ENCODE results near the gene KCNQ1OT1. TPM values are rescaled to one million over a fixed set of nuclear protein-coding genes. Genes with fewer than 3 reads are reported as not detected.

KCNQ1OT1 gene
- total RNA-seq, 1 experiment from 2014 or later: 2.7 TPM

DNA sequence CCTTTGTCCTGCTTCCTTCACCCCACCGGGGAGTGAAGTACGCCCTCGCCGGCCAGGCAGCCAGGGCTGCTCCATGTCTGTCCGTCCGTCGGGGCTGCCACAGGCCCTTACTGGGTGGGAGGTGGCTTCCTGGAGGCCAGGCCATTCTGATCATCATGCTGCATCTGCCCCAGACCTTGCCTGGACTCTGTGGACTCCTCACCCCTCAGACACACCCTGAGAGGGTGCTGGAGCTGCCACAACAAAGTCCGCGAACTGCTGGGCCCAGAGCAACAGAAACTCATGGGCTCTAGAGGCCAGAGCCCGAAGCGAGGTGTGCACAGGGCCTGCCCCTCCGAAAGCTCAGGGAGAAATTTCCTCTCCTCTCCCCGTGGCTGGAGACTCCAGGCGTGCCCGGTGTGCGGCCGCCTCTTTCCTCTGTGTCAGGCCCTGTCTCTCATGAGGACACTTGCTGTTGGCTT, 124.2 kb downstream of the KCNQ1OT1 start:
- no peak overlapping the region for H3K4me2 ChIP-seq (ENCODE audit: low read depth, low read length, poor library complexity, severe bottlenecking)
- H3K27ac ChIP-seq (ENCODE audit: low read length): no peak overlapping the region
- H3K4me1 ChIP-seq (ENCODE audit: low read length): no peaks in the 10 kb centered on the region
- no peak overlapping the region for H2AFZ ChIP-seq (ENCODE audit: low read length)
- H3K36me3 ChIP-seq (ENCODE audit: insufficient read depth, low read length): no peaks in the 10 kb centered on the region
- no peaks in the 10 kb centered on the region for H3K9me3 ChIP-seq (ENCODE audit: low read length)
- no peaks in the 10 kb centered on the region for H4K20me1 ChIP-seq (ENCODE audit: insufficient read depth, low read depth, low read length)
- no peak overlapping the region for H3K9ac ChIP-seq (ENCODE audit: low read length)
- no peaks in the 10 kb centered on the region for H3K9me2 ChIP-seq (replicated peaks; ENCODE audit: insufficient read depth, low read length)
- H3K79me2 ChIP-seq (ENCODE audit: low read length): no peaks in the 10 kb centered on the region
- H3K27me3 ChIP-seq (ENCODE audit: low read length): no peaks in the 10 kb centered on the region
- no peak overlapping the region for H3K4me3 ChIP-seq (ENCODE audit: low read length)
- no peak for DNase-seq

DNA sequence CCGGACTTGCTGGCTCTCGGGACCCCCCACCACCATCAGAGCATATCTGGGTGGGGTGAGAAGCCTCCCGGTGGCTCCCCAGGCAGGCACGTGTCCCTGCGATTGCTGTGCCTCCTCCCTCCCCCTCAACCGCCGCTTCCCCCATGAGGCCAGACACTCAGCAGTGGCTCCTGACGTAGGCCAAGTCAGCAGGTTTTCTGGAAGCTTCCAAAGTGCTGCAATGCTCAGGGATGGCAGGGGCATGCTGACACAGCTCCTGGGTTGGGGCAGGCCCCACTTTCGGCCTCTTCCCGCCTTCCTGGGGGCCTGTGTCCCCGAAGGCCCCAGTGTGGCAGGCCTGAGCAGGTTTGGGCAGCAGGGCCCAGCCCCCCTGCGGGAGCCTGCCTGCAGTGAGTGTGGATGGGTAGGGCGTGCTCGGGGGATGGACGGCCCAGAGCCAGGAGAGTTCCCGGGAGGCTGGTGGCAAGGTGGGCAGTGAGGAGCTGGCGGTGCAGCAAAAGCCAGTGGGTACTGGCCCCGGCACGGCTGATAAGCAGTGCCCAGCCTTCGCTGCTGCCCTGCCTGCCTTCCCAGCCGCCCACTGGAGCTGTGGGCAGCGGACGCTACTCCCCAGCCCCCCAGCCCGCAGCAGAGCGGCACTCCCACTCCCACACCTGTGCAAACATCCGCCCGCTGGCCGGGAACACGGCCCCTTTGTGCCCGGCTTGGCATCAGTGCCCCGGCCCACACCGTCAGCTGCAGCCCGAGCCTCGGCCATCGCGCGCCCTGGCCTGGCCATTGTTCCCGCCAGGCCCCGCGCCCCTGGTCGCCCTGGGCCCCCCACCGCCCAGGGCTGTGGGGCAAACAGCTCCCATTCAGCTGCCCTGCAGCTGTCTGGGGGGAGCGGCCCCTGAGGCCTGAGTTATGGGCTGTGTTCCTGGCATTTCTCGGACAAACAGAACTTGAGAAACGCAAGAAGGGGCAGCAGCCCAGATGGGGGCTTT, 125.0 kb downstream of the KCNQ1OT1 start:
- no peak overlapping the region for H3K27ac ChIP-seq (ENCODE audit: low read length)
- H4K20me1 ChIP-seq (ENCODE audit: insufficient read depth, low read depth, low read length): no peaks in the 10 kb centered on the region
- no peaks in the 10 kb centered on the region for H3K79me2 ChIP-seq (ENCODE audit: low read length)
- DNase-seq: no peak
- no peak overlapping the region for H3K9ac ChIP-seq (ENCODE audit: low read length)
- no peaks in the 10 kb centered on the region for H3K9me2 ChIP-seq (replicated peaks; ENCODE audit: insufficient read depth, low read length)
- H3K9me3 ChIP-seq (ENCODE audit: low read length): no peaks in the 10 kb centered on the region
- H3K4me1 ChIP-seq (ENCODE audit: low read length): no peaks in the 10 kb centered on the region
- no peak overlapping the region for H3K4me2 ChIP-seq (ENCODE audit: low read depth, low read length, poor library complexity, severe bottlenecking)
- no peaks in the 10 kb centered on the region for H3K36me3 ChIP-seq (ENCODE audit: insufficient read depth, low read length)
- no peaks in the 10 kb centered on the region for H3K27me3 ChIP-seq (ENCODE audit: low read length)
- H3K4me3 ChIP-seq (ENCODE audit: low read length): no peak overlapping the region
- H2AFZ ChIP-seq (ENCODE audit: low read length): no peak overlapping the region

DNA sequence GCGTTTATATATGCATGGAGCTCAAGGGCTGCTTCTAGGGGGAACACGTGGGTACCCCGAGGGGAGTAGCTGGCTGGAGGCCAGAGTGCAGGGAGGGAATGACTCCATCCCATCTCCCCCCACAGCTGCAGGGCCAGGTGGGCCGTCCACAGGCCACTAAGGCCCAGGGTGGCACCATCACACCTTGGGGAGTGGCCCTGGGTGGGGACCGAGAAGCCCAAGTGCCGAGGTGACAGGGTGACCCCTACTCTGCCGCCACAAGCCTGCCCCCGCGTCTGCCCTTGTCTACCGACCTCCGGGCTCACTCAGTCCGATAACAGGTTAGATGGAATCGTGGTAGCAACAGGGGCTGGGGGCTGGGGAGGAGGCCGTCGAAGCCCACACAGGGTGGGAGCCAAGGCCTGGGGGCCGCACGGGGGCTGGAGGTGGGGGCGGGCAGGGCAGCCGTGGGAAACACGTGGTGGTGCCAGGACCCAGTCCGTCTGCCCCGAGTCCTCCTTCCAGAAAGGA, 125.7 kb downstream of the KCNQ1OT1 start:
- no peaks in the 10 kb centered on the region for H3K9me3 ChIP-seq (ENCODE audit: low read length)
- no peak for DNase-seq
- no peak overlapping the region for H3K27ac ChIP-seq (ENCODE audit: low read length)
- H3K36me3 ChIP-seq (ENCODE audit: insufficient read depth, low read length): no peaks in the 10 kb centered on the region
- no peak overlapping the region for H3K4me3 ChIP-seq (ENCODE audit: low read length)
- no peaks in the 10 kb centered on the region for H3K79me2 ChIP-seq (ENCODE audit: low read length)
- no peak overlapping the region for H2AFZ ChIP-seq (ENCODE audit: low read length)
- H4K20me1 ChIP-seq (ENCODE audit: insufficient read depth, low read depth, low read length): no peaks in the 10 kb centered on the region
- no peaks in the 10 kb centered on the region for H3K9me2 ChIP-seq (replicated peaks; ENCODE audit: insufficient read depth, low read length)
- no peak overlapping the region for H3K4me2 ChIP-seq (ENCODE audit: low read depth, low read length, poor library complexity, severe bottlenecking)
- no peaks in the 10 kb centered on the region for H3K4me1 ChIP-seq (ENCODE audit: low read length)
- H3K27me3 ChIP-seq (ENCODE audit: low read length): no peaks in the 10 kb centered on the region
- H3K9ac ChIP-seq (ENCODE audit: low read length): no peak overlapping the region

DNA sequence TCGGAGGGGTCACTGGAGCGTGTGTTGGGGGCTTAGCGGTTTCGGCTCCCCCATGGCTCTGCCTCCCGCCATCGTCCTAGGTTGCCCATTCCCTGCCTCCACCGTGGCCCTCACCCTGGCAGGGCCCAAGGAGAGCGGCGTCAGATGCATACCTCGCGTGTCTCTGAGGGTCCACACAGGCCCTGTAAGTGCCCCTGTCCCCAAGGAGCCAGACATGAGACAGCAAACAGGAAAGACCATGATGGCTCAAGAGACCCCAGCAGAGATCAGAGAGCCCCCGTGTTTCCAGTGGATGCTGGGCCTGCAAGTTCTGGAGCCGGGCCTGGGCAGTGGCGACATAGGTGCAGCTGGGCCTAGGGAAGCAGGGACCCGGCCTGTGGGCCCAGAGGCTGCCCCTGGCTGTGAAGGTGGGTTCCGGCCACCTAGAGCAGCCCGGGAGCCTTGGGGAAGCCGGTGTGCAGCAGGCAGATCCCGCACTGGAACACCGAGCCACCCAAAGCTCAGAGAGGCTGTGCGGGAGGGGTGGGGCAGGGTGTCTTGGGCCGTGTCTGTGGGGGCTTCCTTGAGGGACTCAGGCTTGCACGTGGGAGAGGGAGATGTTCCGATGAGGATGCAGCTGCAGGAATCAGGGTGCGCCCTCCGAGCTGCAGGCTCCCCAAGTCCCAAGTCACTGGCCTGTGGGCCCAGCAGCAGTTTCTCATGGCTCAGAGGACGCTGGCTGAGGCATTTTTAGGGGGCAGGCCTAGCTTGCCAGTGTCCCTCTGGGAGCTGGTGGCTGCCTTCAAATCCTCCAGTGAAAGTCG, 126.4 kb downstream of the KCNQ1OT1 start:
- Histone ChIP-seq H3K79me2 (ENCODE audit: low read length) (no peaks in the 10 kb centered on the region), H3K4me2 (ENCODE audit: low read depth, low read length, poor library complexity, severe bottlenecking) (no peak overlapping the region), H3K27ac (ENCODE audit: low read length) (no peak overlapping the region), H3K9me2 (replicated peaks; ENCODE audit: insufficient read depth, low read length) (no peaks in the 10 kb centered on the region), H3K36me3 (ENCODE audit: insufficient read depth, low read length) (no peaks in the 10 kb centered on the region), H3K4me1 (ENCODE audit: low read length) (no peaks in the 10 kb centered on the region), H3K27me3 (ENCODE audit: low read length) (no peaks in the 10 kb centered on the region), H2AFZ (ENCODE audit: low read length) (no peak overlapping the region), H3K4me3 (ENCODE audit: low read length) (no peak overlapping the region), H3K9me3 (ENCODE audit: low read length) (no peaks in the 10 kb centered on the region), H4K20me1 (ENCODE audit: insufficient read depth, low read depth, low read length) (no peaks in the 10 kb centered on the region), H3K9ac (ENCODE audit: low read length) (no peak overlapping the region)
- no peak for DNase-seq

DNA sequence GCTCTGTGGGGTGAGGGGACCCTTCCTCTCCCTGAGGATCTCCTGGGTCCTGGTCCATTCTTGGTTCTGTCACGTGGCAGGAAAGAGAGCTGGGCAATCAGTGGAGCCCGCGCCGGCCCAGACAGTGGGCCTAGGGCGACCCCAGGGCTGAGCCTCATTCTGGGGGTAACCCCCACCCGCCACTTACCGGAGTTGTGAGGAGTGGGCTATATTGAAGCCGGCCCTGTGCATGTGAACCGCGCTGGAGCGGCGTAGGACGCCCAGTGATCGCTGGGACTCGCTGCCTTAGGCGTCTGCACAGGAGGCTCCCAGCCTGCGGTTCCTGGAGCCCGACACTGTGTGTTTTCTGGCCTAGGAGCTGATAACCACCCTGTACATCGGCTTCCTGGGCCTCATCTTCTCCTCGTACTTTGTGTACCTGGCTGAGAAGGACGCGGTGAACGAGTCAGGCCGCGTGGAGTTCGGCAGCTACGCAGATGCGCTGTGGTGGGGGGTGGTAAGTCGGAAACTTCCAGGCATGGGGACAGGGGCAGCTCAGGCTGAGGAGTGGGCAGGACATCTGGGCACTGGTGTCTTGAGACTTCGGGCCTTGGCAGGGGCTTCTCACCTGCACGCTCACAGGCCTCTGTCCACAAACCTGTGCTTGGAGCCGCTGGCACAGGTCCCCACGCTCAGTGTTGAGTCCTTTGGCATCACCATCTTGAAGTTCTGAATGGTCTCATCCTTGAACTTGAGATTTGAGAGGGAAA, 127.1 kb downstream of the KCNQ1OT1 start:
- no peak overlapping the region for H3K4me2 ChIP-seq (ENCODE audit: low read depth, low read length, poor library complexity, severe bottlenecking)
- H3K9me3 ChIP-seq (ENCODE audit: low read length): no peaks in the 10 kb centered on the region
- H2AFZ ChIP-seq (ENCODE audit: low read length): no peak overlapping the region
- no peak for DNase-seq
- H4K20me1 ChIP-seq (ENCODE audit: insufficient read depth, low read depth, low read length): no peaks in the 10 kb centered on the region
- H3K9ac ChIP-seq (ENCODE audit: low read length): no peak overlapping the region
- H3K4me1 ChIP-seq (ENCODE audit: low read length): no peaks in the 10 kb centered on the region
- no peaks in the 10 kb centered on the region for H3K27me3 ChIP-seq (ENCODE audit: low read length)
- H3K79me2 ChIP-seq (ENCODE audit: low read length): no peaks in the 10 kb centered on the region
- H3K4me3 ChIP-seq (ENCODE audit: low read length): no peak overlapping the region
- no peak overlapping the region for H3K27ac ChIP-seq (ENCODE audit: low read length)
- no peaks in the 10 kb centered on the region for H3K9me2 ChIP-seq (replicated peaks; ENCODE audit: insufficient read depth, low read length)
- H3K36me3 ChIP-seq (ENCODE audit: insufficient read depth, low read length): no peaks in the 10 kb centered on the region

DNA sequence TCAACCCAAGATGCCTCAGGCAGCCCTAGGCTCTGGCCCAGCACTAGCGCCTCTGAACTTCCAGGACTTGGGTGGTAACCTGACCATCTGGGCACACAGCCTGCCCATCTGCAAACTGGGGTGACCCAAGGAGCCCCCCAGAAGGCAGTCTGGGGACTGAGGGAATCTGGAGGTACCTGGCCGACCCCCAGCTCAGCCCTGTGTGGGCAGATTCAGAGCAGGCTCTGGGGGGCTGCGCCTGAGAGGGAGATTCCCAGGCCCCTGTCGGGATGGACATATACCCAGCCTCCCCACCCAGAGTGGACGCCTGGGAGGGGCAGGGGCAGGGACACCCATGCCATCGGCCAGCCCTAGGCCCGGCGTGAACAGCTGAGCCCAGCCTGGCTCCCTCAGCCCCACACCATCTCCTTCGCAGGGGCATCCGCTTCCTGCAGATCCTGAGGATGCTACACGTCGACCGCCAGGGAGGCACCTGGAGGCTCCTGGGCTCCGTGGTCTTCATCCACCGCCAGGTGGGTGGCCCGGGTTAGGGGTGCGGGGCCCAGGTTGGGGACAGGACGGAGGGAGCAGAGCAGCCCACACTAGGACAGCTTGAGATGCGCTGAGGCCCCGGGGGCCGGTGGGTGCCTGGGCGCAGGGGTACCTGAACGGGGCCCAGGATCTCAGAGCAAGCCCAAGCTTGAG, 128.1 kb downstream of the KCNQ1OT1 start:
- Histone ChIP-seq H2AFZ (ENCODE audit: low read length) (no peak overlapping the region), H3K4me2 (ENCODE audit: low read depth, low read length, poor library complexity, severe bottlenecking) (no peak overlapping the region), H3K36me3 (ENCODE audit: insufficient read depth, low read length) (no peaks in the 10 kb centered on the region), H3K9ac (ENCODE audit: low read length) (no peak overlapping the region), H3K27ac (ENCODE audit: low read length) (no peak overlapping the region), H3K79me2 (ENCODE audit: low read length) (no peaks in the 10 kb centered on the region), H4K20me1 (ENCODE audit: insufficient read depth, low read depth, low read length) (no peaks in the 10 kb centered on the region), H3K9me2 (replicated peaks; ENCODE audit: insufficient read depth, low read length) (no peaks in the 10 kb centered on the region), H3K4me3 (ENCODE audit: low read length) (no peak overlapping the region), H3K4me1 (ENCODE audit: low read length) (no peaks in the 10 kb centered on the region), H3K9me3 (ENCODE audit: low read length) (no peaks in the 10 kb centered on the region), H3K27me3 (ENCODE audit: low read length) (no peaks in the 10 kb centered on the region)
- DNase-seq: no peak

DNA sequence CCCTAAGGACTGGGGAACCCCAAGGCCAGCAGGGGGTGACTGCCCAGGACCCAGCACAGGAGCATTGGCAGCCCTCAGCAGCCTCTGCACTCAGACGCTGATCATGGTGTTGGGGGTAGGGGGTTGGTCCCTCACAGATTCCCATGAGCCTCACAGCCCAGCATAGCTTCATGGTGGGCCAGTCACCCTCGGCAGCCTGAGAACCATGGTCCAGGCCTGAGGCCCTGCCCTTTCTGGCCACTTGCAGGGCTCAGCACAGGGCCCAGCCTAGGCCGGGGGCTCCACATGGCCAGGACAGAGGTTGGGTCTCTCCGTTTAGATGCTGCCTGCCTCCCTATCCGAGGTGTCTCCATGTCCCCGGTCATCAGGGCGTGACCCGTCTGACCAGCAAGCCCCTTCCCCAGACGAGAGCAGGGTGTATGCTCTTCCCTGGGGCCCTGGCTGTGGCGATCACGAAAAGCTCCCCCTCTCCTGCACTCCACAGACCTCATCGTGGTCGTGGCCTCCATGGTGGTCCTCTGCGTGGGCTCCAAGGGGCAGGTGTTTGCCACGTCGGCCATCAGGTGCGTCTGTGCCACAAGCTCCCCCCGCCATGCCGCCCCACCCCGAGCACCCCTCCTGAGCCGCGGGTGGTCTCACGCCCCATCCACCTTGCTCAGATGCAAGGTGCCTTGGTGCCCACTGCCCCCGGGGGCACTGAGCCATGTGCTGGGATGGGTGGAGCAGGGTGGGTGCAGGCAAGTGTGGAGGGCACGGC, 128.8 kb downstream of the KCNQ1OT1 start:
- H3K9ac ChIP-seq (ENCODE audit: low read length): no peak overlapping the region
- H3K79me2 ChIP-seq (ENCODE audit: low read length): no peaks in the 10 kb centered on the region
- no peaks in the 10 kb centered on the region for H3K27me3 ChIP-seq (ENCODE audit: low read length)
- H3K9me3 ChIP-seq (ENCODE audit: low read length): no peaks in the 10 kb centered on the region
- no peak overlapping the region for H3K4me2 ChIP-seq (ENCODE audit: low read depth, low read length, poor library complexity, severe bottlenecking)
- no peak for DNase-seq
- H3K27ac ChIP-seq (ENCODE audit: low read length): no peak overlapping the region
- H3K36me3 ChIP-seq (ENCODE audit: insufficient read depth, low read length): no peaks in the 10 kb centered on the region
- no peaks in the 10 kb centered on the region for H4K20me1 ChIP-seq (ENCODE audit: insufficient read depth, low read depth, low read length)
- no peak overlapping the region for H2AFZ ChIP-seq (ENCODE audit: low read length)
- H3K4me1 ChIP-seq (ENCODE audit: low read length): no peaks in the 10 kb centered on the region
- no peak overlapping the region for H3K4me3 ChIP-seq (ENCODE audit: low read length)
- H3K9me2 ChIP-seq (replicated peaks; ENCODE audit: insufficient read depth, low read length): no peaks in the 10 kb centered on the region

Measured in Karpas-422 (cell line).